HUDEP-2 (cell line): ENCODE measurements around the gene ACD.

ENCODE experiments used
- DNase-seq, 76 experiments: peaks; one replicate each; lab custom pipeline; 2025; ENCODE audit not compliant: unreplicated experiment in 76 of 76; lab: John Stamatoyannopoulos, UW

Gene ACD

DNA sequence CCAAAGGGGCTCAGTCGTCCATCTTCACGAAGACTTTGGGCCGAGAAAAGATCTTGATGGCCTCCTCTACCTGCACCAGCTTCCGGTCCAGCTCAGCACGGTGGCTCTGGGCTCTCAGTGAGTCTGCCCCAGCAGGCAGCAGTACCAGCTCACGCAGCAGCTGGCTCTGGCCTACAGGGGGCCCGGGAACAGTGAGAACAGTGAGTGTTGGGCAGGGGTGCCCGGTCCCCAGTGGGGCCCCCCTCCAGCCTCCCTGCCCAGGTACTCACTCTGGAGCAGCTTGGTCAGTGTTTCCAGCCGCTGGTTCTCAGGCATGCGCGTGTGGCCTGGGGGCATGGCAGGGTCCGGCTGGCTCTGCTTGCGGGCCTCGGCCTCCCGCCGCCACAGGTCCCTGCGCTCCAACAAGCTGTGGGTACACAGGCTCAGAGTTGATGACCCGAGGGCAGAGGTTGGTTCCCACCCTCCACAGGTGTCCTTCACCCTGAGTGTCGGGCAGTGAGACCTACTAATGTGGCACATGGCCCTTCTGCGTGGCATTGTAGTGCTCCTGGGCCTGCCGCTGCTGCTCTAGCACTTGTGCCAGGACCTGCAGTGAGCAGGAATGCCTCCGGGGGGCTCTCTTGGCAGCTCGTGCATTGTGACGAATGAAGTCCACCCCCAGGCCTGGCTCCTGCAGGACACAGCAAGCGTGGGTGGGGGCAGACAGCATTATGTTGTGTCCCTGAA, 3.3 kb upstream of the ACD start:
- peak in 17 of 76 experiments; percentile 6 to 41 (median 19) for DNase-seq

GRCh38 chr16:67662653-67663010, 2.6 kb upstream of the ACD start:
- DNase-seq: no peak

DNA sequence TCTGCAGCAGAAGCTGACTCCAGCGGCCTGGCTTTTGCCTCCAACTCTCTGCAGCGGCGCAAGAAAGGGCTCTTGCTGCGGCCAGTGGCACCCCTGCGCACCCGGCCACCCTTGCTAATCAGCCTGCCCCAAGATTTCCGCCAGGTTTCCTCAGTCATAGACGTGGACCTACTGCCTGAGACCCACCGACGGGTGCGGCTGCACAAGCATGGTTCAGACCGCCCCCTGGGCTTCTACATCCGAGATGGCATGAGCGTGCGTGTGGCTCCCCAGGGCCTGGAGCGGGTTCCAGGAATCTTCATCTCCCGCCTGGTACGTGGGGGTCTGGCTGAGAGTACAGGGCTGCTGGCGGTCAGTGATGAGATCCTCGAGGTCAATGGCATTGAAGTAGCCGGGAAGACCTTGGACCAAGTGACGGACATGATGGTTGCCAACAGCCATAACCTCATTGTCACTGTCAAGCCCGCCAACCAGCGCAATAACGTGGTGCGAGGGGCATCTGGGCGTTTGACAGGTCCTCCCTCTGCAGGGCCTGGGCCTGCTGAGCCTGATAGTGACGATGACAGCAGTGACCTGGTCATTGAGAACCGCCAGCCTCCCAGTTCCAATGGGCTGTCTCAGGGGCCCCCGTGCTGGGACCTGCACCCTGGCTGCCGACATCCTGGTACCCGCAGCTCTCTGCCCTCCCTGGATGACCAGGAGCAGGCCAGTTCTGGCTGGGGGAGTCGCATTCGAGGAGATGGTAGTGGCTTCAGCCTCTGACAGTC, 2.0 kb upstream of the ACD start:
- DNase-seq: no peak

DNA sequence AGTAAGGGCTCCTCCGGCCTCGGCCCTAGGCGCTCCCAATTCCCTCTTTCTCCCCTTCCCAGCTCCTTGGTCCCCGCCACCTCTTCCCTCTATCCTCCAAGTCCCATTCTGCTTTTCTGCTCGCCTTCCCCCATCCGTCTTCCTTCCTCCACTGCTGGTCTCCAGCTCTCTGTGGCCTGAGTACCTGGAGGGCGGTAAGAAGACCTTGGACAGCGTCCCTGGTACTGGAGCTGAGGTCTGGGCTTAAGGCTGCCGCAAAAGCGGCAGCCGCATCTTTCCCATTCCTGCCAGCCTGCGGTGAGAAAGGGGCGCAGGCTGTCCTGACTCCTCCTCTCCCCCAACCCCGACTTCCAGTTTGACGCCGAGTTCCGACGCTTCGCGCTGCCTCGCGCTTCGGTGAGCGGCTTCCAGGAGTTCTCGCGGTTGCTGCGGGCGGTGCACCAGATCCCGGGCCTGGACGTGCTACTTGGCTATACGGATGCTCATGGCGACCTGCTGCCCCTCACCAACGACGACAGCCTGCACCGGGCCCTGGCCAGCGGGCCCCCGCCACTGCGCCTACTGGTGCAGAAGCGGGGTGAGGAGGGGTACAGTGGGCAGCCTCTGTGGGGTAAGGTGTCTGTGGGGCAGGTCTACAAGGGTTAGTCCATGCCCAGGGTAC, 1.2 kb upstream of the ACD start:
- no peak for DNase-seq

DNA sequence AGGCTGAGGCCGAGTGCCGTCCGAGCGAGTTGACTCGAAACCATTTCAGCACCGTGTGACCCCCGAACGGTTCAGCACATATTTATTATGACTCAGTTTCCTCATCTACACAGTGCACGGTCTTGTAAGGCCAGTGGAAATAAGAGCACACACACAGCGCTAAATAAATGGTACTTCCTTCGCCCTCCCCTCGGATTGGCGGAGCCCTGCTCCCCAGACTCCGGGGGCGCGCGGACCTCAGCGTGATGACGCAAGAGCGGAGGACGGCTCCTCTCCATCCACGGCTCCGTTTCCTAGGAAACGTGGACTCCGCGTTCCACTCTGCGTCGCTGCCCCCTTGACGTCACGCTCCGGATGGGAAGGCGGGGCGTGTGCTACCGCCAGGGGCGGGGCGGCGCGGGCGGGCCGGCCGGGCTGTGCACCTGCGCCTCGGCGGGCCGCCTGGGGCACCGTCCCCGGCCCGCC, 536 bp upstream of the ACD start, which contains the start of gene PARD6A:
Gene PARD6A (plus strand): TSS at position 397 of the 465 bp plus-strand sequence. CDS start 79 bp downstream, outside the sequence.
- DNase-seq: peak in 74 of 76 experiments; percentile 48 to 94 (median 85)

DNA sequence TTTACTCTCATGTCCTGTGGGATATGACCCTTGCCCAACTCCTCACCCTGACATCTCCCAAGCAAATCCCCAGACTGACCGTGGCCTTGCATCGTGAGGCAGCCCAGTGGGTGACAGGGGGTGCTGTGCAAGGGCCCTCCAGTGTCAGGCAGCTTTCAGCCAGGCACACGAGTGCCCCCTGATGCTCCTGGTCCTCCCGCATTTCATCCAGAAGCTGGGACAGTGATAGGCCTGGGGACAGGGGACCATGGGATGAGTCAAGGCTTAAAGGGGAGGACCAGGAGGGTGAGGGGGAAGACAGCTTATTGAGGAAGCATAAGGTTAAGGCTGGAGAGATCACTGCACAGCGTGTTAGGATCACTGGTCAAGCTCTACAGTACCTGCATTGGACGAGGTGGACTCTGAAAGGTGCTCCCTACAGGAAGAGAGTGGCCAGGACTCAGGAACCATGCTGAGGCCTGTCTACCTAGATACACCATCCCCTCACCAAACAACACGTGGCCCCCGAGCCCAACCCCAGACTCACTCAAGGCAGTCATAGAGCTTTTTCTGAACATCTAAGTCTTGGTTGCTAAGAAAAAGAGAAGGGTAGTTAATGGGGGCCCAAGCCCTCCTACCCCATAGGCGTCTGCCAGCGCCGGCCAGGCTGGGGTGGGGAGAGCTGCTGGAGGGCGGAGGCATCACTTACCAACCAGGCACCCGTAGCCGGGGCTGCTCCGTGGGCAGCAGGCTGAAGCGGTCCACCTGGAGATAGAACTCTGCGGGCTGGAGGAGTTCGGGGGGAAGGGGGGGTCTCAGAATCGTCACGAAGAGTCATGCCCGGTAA, 998 bp downstream of the ACD start:
- DNase-seq: no peak

DNA sequence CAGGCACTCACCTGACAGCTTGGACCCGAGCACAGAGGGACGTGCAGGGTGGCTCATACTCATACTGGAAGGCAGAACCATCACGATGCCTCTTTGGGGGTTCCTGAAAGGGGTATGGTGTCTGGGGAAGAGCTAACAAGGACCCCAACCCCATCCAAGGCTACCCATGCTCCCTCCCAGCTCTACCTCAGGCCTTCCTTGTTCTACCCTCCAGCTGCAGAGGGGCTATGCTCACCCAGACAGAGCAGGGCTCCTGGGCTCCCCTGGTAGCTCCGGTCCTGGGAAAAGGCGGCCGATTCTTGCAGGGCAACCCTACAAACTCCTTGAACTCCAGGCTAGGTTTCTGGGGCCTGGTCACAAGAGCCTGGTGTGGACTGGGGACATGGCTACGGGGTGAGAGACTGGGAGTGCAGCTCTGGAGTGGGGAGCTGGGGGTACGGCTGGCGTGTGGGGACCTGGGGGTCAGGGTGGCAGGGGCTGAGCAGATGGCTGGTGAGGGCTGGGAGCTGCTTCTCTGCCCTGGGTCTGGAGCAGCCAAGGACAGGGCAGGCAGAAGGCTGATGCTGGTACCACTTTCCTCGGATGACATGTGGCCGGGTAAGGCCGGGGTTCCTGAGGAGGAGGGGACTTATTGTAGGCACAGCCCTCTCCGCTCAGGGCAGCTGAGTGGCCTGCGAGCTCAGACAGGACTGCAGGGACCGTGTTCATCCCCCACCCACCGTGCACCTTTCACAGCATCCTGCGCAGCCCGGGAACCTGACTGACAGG, 2.1 kb downstream of the ACD start:
- DNase-seq: no peak

DNA sequence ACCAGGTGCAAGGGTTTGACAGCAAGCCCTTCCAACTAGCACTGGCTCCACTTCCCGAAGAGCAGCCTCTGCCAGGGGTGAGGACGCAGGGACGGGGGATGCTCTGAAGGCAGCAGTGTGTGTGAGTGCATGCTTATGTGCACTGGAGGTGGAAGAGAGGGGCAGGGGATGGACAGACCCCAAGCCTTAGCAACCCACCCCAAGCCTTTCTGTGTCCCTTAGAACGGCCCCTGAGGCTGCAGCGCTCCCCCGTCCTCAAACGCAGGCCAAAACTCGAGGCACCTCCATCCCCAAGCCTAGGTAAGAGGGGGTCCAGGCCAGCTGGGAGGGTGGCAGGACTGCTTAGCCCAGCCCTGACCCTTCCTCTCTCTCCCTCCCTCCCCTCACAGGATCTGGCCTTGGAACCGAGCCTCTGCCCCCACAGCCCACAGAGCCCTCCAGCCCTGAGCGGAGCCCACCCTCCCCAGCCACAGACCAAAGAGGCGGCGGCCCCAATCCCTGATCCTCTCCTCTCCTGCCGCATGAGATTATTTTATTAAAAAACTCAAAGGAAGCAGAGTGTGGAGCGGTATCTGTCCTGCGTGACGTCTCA, 2.9 kb downstream of the ACD start:
- DNase-seq: no peak

- DNase-seq: no peak
Measured at GRCh38 chr16:67656344-67657016, 3.6 kb downstream of the ACD start.

GRCh38 chr16:67655363-67655762, 4.7 kb downstream of the ACD start:
- DNase-seq: no peak

- DNase-seq: no peak
Measured at GRCh38 chr16:67654403-67654911, 5.6 kb downstream of the ACD start.

GRCh38 chr16:67653789-67654402, 6.2 kb downstream of the ACD start:
- no peak for DNase-seq

DNA sequence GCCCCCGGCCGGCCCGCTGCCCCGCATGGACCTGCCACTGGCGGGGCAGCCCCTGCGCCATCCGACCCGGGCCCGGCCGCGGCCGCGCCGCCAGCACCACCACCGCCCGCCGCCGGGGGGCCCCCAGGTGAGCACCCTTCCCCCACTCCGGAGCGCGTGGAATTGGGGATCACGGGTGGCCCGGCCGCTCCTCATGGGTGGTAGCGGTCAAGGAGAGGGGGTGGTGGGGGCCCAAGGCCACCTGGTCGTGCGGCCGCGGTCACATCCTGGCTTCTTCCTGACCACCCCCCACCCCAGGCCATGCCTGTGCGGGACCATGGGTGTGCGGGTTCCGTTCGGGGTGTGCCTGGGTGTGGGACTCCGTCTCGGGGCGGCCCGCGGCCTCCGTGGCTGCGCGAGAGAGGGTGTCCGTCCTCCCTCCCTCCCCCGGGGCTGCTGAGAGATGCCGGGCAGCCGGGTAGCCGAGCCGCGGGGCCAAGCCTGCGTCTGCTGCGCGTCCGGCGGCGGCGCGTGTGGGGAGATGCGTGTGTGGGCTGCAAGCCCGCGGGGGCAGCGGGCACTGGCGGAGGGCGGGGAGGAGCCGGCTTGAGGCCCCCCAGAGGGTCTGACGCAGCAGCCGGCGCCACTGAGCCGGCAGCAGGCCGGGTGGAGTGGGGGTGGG, 6.8 kb downstream of the ACD start:
- DNase-seq: no peak

DNA sequence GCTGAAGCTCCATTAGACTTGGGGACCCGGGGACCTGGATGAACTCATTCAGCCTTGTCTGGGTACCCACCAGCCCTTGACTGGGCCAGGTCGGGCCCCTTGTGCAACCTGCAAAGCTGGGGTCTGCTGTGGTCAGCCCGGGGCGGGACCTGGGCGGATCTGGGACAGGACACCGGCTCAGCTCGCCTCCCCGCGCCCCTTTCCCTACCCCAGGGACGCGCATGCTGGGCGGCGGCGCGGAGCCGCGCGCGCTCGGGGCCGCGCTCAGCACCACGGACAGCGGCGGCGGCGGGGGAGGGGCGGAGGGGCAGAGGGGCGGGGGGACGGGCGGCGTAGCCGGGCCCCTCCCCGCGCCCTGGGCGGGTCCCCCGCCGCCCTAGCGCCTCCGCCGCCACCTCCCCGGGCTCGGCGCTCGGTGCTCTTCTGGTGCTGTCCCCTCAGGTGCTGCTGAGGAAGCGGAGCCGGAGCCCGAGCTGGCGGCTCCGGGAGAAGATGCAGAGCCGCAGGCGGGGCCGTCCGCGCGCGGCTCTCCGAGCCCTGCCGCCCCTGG, 7.4 kb downstream of the ACD start:
- DNase-seq: no peak

DNA sequence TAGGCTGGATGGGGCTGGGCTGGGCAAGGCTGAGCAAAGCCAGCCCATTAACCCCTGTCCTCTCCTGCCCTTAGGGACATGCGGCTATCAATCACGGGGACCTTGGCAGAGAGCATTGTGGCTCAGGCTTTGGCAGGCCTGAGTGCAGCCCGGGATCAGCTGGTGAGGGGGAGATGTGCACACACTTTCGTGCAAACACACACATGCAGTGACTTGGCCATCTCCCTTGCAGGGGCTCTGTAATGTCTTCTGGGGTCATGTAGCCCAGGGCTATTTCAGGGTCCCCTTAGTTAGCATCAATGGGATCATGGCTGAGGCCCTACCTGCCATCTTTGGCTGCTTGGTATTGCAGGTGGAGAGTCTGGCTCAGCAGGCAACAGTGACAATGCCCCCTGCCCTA, 8.2 kb downstream of the ACD start:
- no peak for DNase-seq

DNA sequence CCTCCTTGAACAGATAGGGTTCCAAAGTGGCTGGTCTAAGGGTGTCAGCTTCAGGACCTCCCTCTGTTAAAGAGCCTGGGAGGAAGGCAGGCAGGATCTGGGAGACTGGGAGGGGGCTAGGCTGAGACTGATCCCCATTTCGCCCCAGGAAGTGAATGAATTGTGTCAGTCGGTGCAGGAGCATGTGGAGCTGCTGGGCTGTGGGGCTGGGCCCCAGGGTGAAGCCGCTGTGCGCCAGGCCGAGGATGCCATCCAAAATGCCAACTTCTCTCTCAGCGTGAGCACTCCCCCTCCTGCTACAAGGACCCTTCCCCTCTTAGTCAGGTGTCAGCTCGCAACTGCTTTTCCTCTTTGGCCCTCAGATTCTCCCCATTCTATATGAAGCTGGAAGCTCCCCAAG, 9.0 kb downstream of the ACD start:
- DNase-seq: no peak

DNA sequence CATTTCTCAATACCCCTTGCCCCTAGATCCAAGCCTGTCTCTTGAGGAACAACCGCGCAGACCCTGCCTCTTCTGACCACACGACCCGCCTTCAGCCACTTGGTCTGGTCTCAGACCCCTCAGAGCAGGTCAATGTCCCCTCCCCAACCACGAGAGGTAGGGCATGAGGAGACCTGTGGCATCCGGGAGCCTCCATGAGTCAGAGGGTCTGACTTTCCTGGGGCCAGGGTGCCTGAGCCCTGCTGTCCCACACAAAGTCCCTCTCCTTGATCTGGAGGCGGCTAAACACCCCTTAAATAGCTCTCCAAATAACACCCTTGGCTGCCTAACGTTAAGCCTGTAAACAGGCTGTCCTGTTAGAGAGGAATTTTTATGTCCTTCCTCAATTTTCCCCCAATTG, 10.0 kb downstream of the ACD start:
- DNase-seq: no peak

DNA sequence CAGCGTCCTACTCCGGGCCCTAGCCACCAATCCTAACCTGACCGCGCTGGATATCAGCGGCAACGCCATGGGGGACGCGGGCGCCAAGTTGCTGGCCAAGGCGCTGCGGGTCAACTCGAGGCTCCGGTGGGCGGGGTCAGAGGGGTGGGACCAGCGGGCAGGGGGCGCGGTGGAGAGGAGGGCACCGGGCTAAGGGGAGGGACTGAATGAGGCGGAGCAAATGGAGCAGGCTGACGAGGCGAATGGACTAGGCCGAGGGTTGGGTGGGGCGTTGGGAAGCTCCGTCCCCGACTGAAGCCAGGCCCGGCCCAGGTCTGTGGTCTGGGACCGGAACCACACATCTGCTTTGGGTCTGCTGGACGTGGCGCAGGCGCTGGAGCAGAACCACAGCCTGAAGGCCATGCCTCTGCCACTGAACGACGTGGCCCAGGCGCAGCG, 10.5 kb downstream of the ACD start:
- DNase-seq: no peak
